Neural progenitor cell (in vitro differentiated cells): Measurements from ENCODE around the gene GALNTL6. TPM values are rescaled to one million over a fixed set of nuclear protein-coding genes. Genes with fewer than 3 reads are reported as not detected.
"Not testable (repeated sequence)": the region's sequence is repeated elsewhere in the genome, so short reads cannot be mapped to it uniquely, and the experiment has no call there.

Source experiments
- DNase-seq: peaks from one replicate; pipeline ENCODE4 v3.0.0-alpha.2; 2016; ENCODE audit warnings: low spot score
- H2AFZ ChIP-seq: fragments of 200-600 bp; sonication (generic); replicated peaks from 2 replicates; pipeline ENCODE4 v1.6.1; 2016; ENCODE audit warnings: antibody characterized with exemption
- H3F3A ChIP-seq: fragments of 200-600 bp; sonication (generic); 2 replicates; pipeline ENCODE4 v1.6.1; 2016; ENCODE audit warnings: antibody characterized with exemption, low read depth
- H3K27ac ChIP-seq: fragments of 200-600 bp; sonication (generic); 2 replicates; pipeline ENCODE4 v1.5.1; 2016; ENCODE audit warnings: mild to moderate bottlenecking
- H3K27me3 ChIP-seq: fragments of 200-600 bp; sonication (generic); 2 replicates; pipeline ENCODE4 v1.6.1; 2016; ENCODE audit warnings: mild to moderate bottlenecking, moderate library complexity
- H3K36me3 ChIP-seq: fragments of 200-600 bp; sonication (generic); 2 replicates; pipeline ENCODE4 v1.5.1; 2016
- H3K4me1 ChIP-seq: fragments of 200-600 bp; sonication (generic); 2 replicates; pipeline ENCODE4 v1.6.1; 2016; ENCODE audit warnings: mixed run types
- H3K4me2 ChIP-seq: fragments of 200-600 bp; sonication (generic); 2 replicates; pipeline ENCODE4 v1.6.1; 2016
- H3K4me3 ChIP-seq: fragments of 200-600 bp; sonication (generic); 2 replicates; pipeline ENCODE4 v1.5.1; 2016
- H3K79me2 ChIP-seq: fragments of 200-600 bp; sonication (generic); 2 replicates; pipeline ENCODE4 v1.6.1; 2016; ENCODE audit warnings: low read depth
- H3K9ac ChIP-seq: fragments of 200-600 bp; sonication (generic); 2 replicates; pipeline ENCODE4 v1.6.1; 2016
- H3K9me3 ChIP-seq: fragments of 200-600 bp; sonication (generic); 2 replicates; pipeline ENCODE4 v1.5.1; 2016; ENCODE audit warnings: low read depth
- H4K20me1 ChIP-seq: fragments of 200-600 bp; sonication (generic); 2 replicates; pipeline ENCODE4 v1.6.1; 2016; ENCODE audit warnings: low read depth
- H3K27ac Mint-ChIP-seq: 3 replicates; pipeline ENCODE4 v1.8.0; 2021; ENCODE audit warnings: mixed read lengths
- H3K27me3 Mint-ChIP-seq: 2 replicates; pipeline ENCODE4 v1.8.0; 2022; ENCODE audit warnings: low read depth, mild to moderate bottlenecking, inconsistent platforms, moderate library complexity, mixed read lengths; ENCODE audit not compliant: insufficient read depth
- H3K36me3 Mint-ChIP-seq: 3 replicates; pipeline ENCODE4 v1.8.0; 2021; ENCODE audit warnings: mixed read lengths
- H3K4me1 Mint-ChIP-seq: 3 replicates; pipeline ENCODE4 v1.8.0; 2021; ENCODE audit warnings: mixed read lengths
- H3K4me3 Mint-ChIP-seq: 3 replicates; pipeline ENCODE4 v1.8.0; 2021; ENCODE audit warnings: mild to moderate bottlenecking, moderate library complexity, mixed read lengths
- H3K9me3 Mint-ChIP-seq: 3 replicates; pipeline ENCODE4 v1.8.0; 2020; ENCODE audit warnings: mixed read lengths
- EZH2 ChIP-seq: fragments of 200-600 bp; sonication (generic); IDR thresholded peaks from 2 replicates; pipeline ENCODE4 v1.6.1; 2017; ENCODE audit warnings: antibody characterized with exemption, mild to moderate bottlenecking, moderate library complexity
- EZH2phosphoT487 ChIP-seq: fragments of 200-600 bp; sonication (generic); IDR thresholded peaks from 2 replicates; pipeline ENCODE4 v1.6.1; 2017; ENCODE audit warnings: antibody characterized with exemption
- total RNA-seq: library from RNA; depleted of rRNA; stranded (reverse); fragments of >200 nt; gene quantifications from 2 replicates; pipeline ENCODE4 v1.2.3, GENCODE V29; 2015; ENCODE audit warnings: low replicate concordance
- TF ChIP-seq, protein P1 (sequence below): fragments of 200-600 bp; sonication (generic); IDR thresholded peaks from 2 replicates; pipeline ENCODE4 v1.5.1; 2017; ENCODE audit warnings: antibody characterized with exemption, mild to moderate bottlenecking

Gene GALNTL6
- total RNA-seq, 1 donor from 2014 or later = 0.15 TPM

DNA sequence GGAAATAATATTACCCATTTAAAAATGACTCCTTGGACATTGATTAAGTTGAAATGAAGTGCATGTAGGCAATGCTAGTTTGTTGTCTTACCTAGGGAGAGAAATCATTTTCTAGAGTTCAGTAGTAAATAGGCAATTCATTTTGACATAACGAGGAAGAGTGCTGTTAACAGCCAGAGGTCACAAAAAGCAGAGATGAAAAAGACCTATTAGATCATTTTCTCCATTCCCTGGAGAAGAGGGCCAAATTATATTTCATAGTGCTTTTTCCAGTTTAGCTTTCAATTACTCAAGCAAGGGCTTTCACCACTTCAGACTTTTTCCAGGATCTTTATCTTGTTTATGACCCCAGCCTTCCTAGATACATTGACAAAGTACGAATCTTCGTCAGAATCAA is 981.1 kb downstream of the GALNTL6 start:
- no peak overlapping the region for H3K4me3 Mint-ChIP-seq
- H3K9me3 Mint-ChIP-seq = no peaks in the 10 kb centered on the region
- TF ChIP-seq EZH2phosphoT487 = no peak
- TF ChIP-seq, protein P1, sequence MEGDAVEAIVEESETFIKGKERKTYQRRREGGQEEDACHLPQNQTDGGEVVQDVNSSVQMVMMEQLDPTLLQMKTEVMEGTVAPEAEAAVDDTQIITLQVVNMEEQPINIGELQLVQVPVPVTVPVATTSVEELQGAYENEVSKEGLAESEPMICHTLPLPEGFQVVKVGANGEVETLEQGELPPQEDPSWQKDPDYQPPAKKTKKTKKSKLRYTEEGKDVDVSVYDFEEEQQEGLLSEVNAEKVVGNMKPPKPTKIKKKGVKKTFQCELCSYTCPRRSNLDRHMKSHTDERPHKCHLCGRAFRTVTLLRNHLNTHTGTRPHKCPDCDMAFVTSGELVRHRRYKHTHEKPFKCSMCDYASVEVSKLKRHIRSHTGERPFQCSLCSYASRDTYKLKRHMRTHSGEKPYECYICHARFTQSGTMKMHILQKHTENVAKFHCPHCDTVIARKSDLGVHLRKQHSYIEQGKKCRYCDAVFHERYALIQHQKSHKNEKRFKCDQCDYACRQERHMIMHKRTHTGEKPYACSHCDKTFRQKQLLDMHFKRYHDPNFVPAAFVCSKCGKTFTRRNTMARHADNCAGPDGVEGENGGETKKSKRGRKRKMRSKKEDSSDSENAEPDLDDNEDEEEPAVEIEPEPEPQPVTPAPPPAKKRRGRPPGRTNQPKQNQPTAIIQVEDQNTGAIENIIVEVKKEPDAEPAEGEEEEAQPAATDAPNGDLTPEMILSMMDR = no peak
- TF ChIP-seq EZH2 = no peak
- H3K4me1 Mint-ChIP-seq = peaks cover 7% of the 10 kb centered on the region
- Histone ChIP-seq H3K27ac (no peak overlapping the region), H3K4me1 (peaks cover 11% of the 10 kb centered on the region), H3K4me2 (no peak overlapping the region), H3K36me3 (no peaks in the 10 kb centered on the region), H3K4me3 (no peak overlapping the region), H3F3A (no peaks in the 10 kb centered on the region), H4K20me1 (no peaks in the 10 kb centered on the region), H3K79me2 (no peaks in the 10 kb centered on the region), H3K27me3 (no peaks in the 10 kb centered on the region), H2AFZ (peak overlapping the region; percentile 87), H3K9ac (no peak overlapping the region), H3K9me3 (no peaks in the 10 kb centered on the region)
- no peak for DNase-seq
- peaks cover 2% of the 10 kb centered on the region for H3K27me3 Mint-ChIP-seq
- H3K36me3 Mint-ChIP-seq = no peaks in the 10 kb centered on the region
- H3K27ac Mint-ChIP-seq = no peak overlapping the region

DNA sequence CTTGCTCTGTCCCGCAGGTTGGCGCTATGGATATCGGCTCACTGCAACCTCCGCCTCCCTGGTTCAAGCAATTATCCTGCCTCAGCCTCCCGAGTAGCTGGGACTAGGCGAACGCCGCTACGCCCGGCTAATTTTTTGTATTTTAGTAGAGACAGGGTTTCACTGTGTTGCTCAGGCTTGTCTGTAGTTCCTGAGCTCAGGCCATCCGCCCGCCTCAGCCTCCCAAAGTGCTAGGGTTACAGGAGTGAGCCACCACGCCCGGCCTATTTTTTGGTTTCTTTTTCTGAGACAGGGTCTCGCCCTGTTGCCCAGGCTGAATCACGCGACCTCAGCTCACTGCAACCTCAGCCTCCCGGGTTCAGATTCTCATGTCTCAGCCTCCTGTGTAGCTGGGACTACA is 984.1 kb downstream of the GALNTL6 start:
- not testable (repeated sequence) for H3K27ac Mint-ChIP-seq, H3K27me3 Mint-ChIP-seq

DNA sequence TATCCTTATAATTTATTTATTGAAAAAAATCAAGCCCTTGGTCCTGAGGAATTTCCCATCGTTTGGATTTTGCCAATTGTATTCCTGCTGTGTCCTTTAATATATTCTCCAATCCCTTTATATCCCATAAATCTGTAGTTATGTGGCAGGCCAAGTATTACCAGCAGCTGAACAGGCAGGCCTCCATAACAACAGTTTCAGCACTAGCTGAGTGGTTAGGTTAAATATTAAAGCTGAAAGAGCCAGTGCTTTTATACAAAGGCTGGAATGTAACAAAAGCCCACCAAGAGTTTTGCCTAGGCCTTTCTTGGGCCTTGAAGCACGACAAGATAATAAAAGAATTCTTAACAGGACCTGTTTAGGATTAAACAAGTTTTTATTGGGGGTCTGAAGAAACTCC is 988.8 kb downstream of the GALNTL6 start:
- Histone ChIP-seq H3K9me3 (no peaks in the 10 kb centered on the region), H3K4me3 (no peak overlapping the region), H3F3A (no peaks in the 10 kb centered on the region), H3K27me3 (no peaks in the 10 kb centered on the region), H2AFZ (no peak overlapping the region), H3K4me2 (no peak overlapping the region), H3K9ac (no peak overlapping the region), H4K20me1 (no peaks in the 10 kb centered on the region), H3K79me2 (no peaks in the 10 kb centered on the region), H3K27ac (peak overlapping the region; percentile 26), H3K36me3 (no peaks in the 10 kb centered on the region), H3K4me1 (no peaks in the 10 kb centered on the region)
- no peak overlapping the region for H3K4me3 Mint-ChIP-seq
- H3K27me3 Mint-ChIP-seq = peaks cover 2% of the 10 kb centered on the region
- H3K36me3 Mint-ChIP-seq = peaks cover 2% of the 10 kb centered on the region
- peak overlapping the region; percentile 42 for H3K27ac Mint-ChIP-seq
- no peaks in the 10 kb centered on the region for H3K9me3 Mint-ChIP-seq
- TF ChIP-seq, protein P1 = no peak
- no peak for TF ChIP-seq EZH2phosphoT487
- TF ChIP-seq EZH2 = no peak
- peak; percentile 18 for DNase-seq
- peaks cover 12% of the 10 kb centered on the region for H3K4me1 Mint-ChIP-seq

More for the DNA sequence above, 984.1 kb downstream of the GALNTL6 start:
- not testable (repeated sequence) for H3K36me3 ChIP-seq, H3K4me3 ChIP-seq, H3K9ac ChIP-seq, H4K20me1 ChIP-seq, H3K9me3 ChIP-seq, H3K9me3 Mint-ChIP-seq, DNase-seq, H3K27ac ChIP-seq, H3K79me2 ChIP-seq, H3F3A ChIP-seq, H3K4me3 Mint-ChIP-seq, H3K36me3 Mint-ChIP-seq, H3K4me2 ChIP-seq, H3K27me3 ChIP-seq, H2AFZ ChIP-seq
- H3K4me1 Mint-ChIP-seq = peaks cover 17% of the 10 kb centered on the region
- peaks cover 11% of the 10 kb centered on the region for H3K4me1 ChIP-seq

DNA sequence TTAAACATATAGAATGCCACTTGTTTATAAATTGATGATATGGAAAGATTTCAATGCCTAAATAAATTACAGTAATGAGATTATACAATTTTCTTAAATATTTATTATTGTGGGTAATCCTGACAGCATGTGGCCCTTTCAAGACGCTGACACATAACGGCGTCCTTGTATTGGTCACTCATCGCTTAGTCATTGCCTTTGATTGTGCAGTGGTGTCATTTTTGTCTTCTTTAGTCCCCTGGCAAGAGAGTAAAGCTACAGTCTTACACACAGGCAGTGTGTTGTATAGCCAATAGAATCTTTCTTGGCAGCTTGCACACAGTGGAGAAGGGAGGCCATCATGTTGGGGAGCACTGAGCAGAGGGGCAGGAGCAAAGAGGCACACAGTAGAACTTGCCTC is 993.6 kb downstream of the GALNTL6 start:
- H3K4me2 ChIP-seq = no peak overlapping the region
- H3K4me3 Mint-ChIP-seq = no peak overlapping the region
- no peak for TF ChIP-seq EZH2
- TF ChIP-seq EZH2phosphoT487 = no peak
- TF ChIP-seq, protein P1 = no peak
- no peaks in the 10 kb centered on the region for H3F3A ChIP-seq
- no peaks in the 10 kb centered on the region for H4K20me1 ChIP-seq
- H3K9me3 Mint-ChIP-seq = no peaks in the 10 kb centered on the region
- H3K27me3 Mint-ChIP-seq = no peaks in the 10 kb centered on the region
- no peaks in the 10 kb centered on the region for H3K36me3 Mint-ChIP-seq
- no peaks in the 10 kb centered on the region for H3K27me3 ChIP-seq
- no peak for DNase-seq
- H3K36me3 ChIP-seq = no peaks in the 10 kb centered on the region
- no peak overlapping the region for H3K4me3 ChIP-seq
- no peak overlapping the region for H3K9ac ChIP-seq
- no peaks in the 10 kb centered on the region for H3K79me2 ChIP-seq
- H3K27ac ChIP-seq = no peak overlapping the region
- H3K4me1 ChIP-seq = peaks cover 19% of the 10 kb centered on the region
- no peak overlapping the region for H2AFZ ChIP-seq
- peak overlapping the region; percentile 24 for H3K27ac Mint-ChIP-seq
- H3K9me3 ChIP-seq = no peaks in the 10 kb centered on the region
- peaks cover 50% of the 10 kb centered on the region for H3K4me1 Mint-ChIP-seq
